ENCODE data around the gene ZNF771. TPM values are rescaled to one million over a fixed set of nuclear protein-coding genes. Genes with fewer than 3 reads are reported as not detected.
"Not testable (repeated sequence)": the region's sequence is repeated elsewhere in the genome, so short reads cannot be mapped to it uniquely, and the experiment has no call there.

ZNF771 gene
- polyA plus RNA-seq, 3 donors = 7.7 to 11.1 (median 9.9) TPM

GRCh38 chr16:30457743-30458560 is 50.5 kb downstream of the ZNF771 start:
- no peak for DNase-seq

- no peak for DNase-seq
These were observed 51.4 kb downstream of the ZNF771 start for GRCh38 chr16:30458561-30459394.

DNA sequence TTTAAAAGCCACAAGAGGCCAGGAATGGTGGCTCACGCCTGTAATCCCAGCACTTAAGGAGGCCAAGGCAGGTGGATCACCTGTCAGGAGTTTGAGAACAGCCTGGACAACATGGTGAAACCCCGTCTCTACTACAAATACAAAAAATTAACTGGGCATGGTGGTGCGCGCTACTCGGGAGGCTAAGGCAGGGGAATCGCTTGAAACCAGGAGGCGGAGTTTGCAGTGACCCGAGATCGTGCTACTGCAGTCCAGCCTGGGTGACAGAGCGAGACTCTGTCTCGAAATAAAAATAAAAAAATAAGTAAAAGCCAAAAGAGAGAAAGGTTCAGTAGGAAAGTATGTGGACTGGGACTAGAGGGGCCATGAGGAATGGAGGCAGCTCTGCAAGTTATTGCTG is 52.0 kb downstream of the ZNF771 start:
- DNase-seq = no peak

DNA sequence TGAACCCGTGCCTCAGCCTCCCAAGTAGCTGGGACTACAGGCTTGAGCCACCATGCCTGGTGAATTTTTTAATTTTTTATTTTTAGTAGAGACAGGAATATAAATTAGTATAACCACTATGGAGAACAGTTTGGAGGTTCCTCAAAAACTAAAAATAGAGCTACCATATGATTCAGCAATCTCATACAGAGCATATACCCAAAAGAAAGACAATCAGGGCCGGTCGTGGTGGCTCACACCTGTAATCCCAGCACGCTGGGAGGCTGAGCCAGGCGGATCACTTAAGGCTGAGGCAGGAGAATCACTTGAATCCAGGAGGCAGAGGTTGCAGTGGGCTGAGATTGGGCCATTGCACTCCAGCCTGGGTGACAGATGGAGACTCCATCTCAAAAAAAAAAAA is 54.0 kb downstream of the ZNF771 start:
- DNase-seq = not testable (repeated sequence)

DNA sequence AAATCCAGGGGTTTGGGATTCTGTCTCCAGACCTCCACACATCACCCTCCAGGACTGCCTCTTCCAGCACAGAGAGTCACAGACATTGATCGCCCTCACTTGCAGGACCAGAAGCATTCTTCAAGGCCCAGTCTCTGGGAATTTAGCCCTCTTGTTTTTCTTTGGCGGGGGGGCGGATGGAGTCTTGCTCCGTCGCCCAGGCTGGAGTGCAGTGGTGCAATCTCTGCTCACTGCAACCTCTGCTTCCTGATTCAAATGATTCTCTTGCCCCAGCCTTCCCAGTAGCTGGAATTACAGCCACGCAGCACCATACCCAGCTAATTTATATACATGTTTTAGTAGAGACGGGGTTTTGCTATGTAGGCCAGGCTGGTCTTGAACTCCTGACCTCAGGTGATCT is 56.7 kb downstream of the ZNF771 start:
- no peak for DNase-seq

Other genes starting within 250 kb of the ZNF771 start
- 10 to 100 TPM in 1 of 3 donors, 1 to 10 TPM in 2; 9.2 to 15.1 (median 9.8) TPM for gene CORO1A, start 224.0 kb upstream of the ZNF771 start, polyA plus RNA-seq (ENCODE audit: insufficient read length in 3 of 3)
- 10 to 100 TPM; 32.5 to 43.1 (median 37.9) TPM for gene BOLA2B, start 213.9 kb upstream of the ZNF771 start, polyA plus RNA-seq (ENCODE audit: insufficient read length in 3 of 3)
- gene SLX1A, start 213.7 kb upstream of the ZNF771 start, polyA plus RNA-seq (ENCODE audit: insufficient read length in 3 of 3) = 10 to 100 TPM; 24.9 to 39.9 (median 35.5) TPM
- 10 to 100 TPM; 10.6 to 25.3 (median 16.6) TPM for gene SULT1A3, start 208.4 kb upstream of the ZNF771 start, polyA plus RNA-seq (ENCODE audit: insufficient read length in 3 of 3)
- 10 to 100 TPM in 2 of 3 donors, 1 to 10 TPM in 1; 3.4 to 37.4 (median 29.1) TPM for gene NPIPB13, start 159.1 kb upstream of the ZNF771 start, polyA plus RNA-seq (ENCODE audit: insufficient read length in 3 of 3)
- 10 to 100 TPM; 54.6 to 62.3 (median 62.3) TPM for gene CD2BP2, start 52.3 kb upstream of the ZNF771 start, polyA plus RNA-seq (ENCODE audit: insufficient read length in 3 of 3)
- gene TBC1D10B, start 37.1 kb upstream of the ZNF771 start, polyA plus RNA-seq (ENCODE audit: insufficient read length in 3 of 3) = 10 to 100 TPM; 37.9 to 46.2 (median 39.1) TPM
- 1 to 10 TPM in 2 of 3 donors, under 1 TPM in 1; 0.70 to 5.1 (median 1.9) TPM for gene MYL11, start 32.8 kb upstream of the ZNF771 start, polyA plus RNA-seq (ENCODE audit: insufficient read length in 3 of 3)
- 1 to 10 TPM; 2.6 to 2.8 (median 2.6) TPM for gene SEPTIN1, start 25.0 kb upstream of the ZNF771 start, polyA plus RNA-seq (ENCODE audit: insufficient read length in 3 of 3)
- 10 to 100 TPM; 15.0 to 16.5 (median 15.9) TPM for gene ZNF48, start 12.2 kb upstream of the ZNF771 start, polyA plus RNA-seq (ENCODE audit: insufficient read length in 3 of 3)
- 10 to 100 TPM; 50.1 to 56.8 (median 54.9) TPM for gene DCTPP1, start 22.4 kb downstream of the ZNF771 start, polyA plus RNA-seq (ENCODE audit: insufficient read length in 3 of 3)
- 10 to 100 TPM; 95.6 to 96.4 (median 96.0) TPM for gene SEPHS2, start 38.3 kb downstream of the ZNF771 start, polyA plus RNA-seq (ENCODE audit: insufficient read length in 3 of 3)
- 1 to 10 TPM; 1.9 to 2.1 (median 2.0) TPM for gene ITGAL, start 65.1 kb downstream of the ZNF771 start, polyA plus RNA-seq (ENCODE audit: insufficient read length in 3 of 3)
- gene ZNF768, start 119.0 kb downstream of the ZNF771 start, polyA plus RNA-seq (ENCODE audit: insufficient read length in 3 of 3) = 10 to 100 TPM; 58.5 to 70.4 (median 68.1) TPM
- gene ZNF747, start 127.3 kb downstream of the ZNF771 start, polyA plus RNA-seq (ENCODE audit: insufficient read length in 3 of 3) = 10 to 100 TPM; 10.1 to 11.3 (median 11.0) TPM
- gene ZNF764, start 150.8 kb downstream of the ZNF771 start, polyA plus RNA-seq (ENCODE audit: insufficient read length in 3 of 3) = 10 to 100 TPM; 13.3 to 18.8 (median 14.4) TPM
- gene ZNF688, start 164.1 kb downstream of the ZNF771 start, polyA plus RNA-seq (ENCODE audit: insufficient read length in 3 of 3) = 10 to 100 TPM; 14.2 to 19.7 (median 17.7) TPM
- gene ZNF785, start 178.1 kb downstream of the ZNF771 start, polyA plus RNA-seq (ENCODE audit: insufficient read length in 3 of 3) = 10 to 100 TPM; 21.3 to 36.9 (median 32.1) TPM
- 10 to 100 TPM; 14.8 to 16.2 (median 15.7) TPM for gene ZNF689, start 202.8 kb downstream of the ZNF771 start, polyA plus RNA-seq (ENCODE audit: insufficient read length in 3 of 3)
- 10 to 100 TPM; 50.6 to 52.4 (median 51.8) TPM for gene PRR14, start 243.4 kb downstream of the ZNF771 start, polyA plus RNA-seq (ENCODE audit: insufficient read length in 3 of 3)

Data from renal pelvis (tissue), 4 donors.